H1 (cell line): ENCODE results near the gene ACACA. TPM values are rescaled to one million over a fixed set of nuclear protein-coding genes. Genes with fewer than 3 reads are reported as not detected.

Source experiments
- CHD2 ChIP-seq: IDR thresholded peaks from 2 replicates; pipeline ENCODE4 v1.6.1; 2012; ENCODE audit warnings: low read length, improper control_type of control experiment
- JUN ChIP-seq: IDR thresholded peaks from 2 replicates; pipeline ENCODE4 v1.6.1; 2011; ENCODE audit warnings: low read depth, mild to moderate bottlenecking, improper control_type of control experiment, low read length
- POU5F1 ChIP-seq: IDR thresholded peaks from 2 replicates; pipeline ENCODE4 v1.6.1; 2011; ENCODE audit warnings: low read depth, mild to moderate bottlenecking, low read length, moderate library complexity
- RAD21 ChIP-seq, 2 experiments: IDR thresholded peaks in 1 of 2; conservative IDR thresholded peaks in 1 of 2; 2 replicates each; pipeline ENCODE4 v1.6.1; 2011; ENCODE audit warnings: low read depth in 2 of 2, low read length in 2 of 2, improper control_type of control experiment in 1 of 2, inconsistent platforms in 1 of 2, mild to moderate bottlenecking in 1 of 2, moderate library complexity in 1 of 2
- polyA plus RNA-seq, 7 experiments: library from polyadenylated mRNA; depleted of rRNA in 3 of 7; stranded (reverse) in 5 of 7; unstranded in 2 of 7; fragments of >200 nt in 5 of 7; fragments of 200-250 nt in 2 of 7; gene quantifications; 1 replicate in 5 of 7; 2 replicates in 1 of 7; 4 replicates in 1 of 7; pipeline versions ENCODE4 v1.2.1 to v1.2.3, GENCODE V29; 2011 to 2013; ENCODE audit warnings: missing spikeins in 2 of 7, mixed read lengths in 2 of 7
- total RNA-seq: library from RNA; stranded (reverse); fragmentation: NEBNext Ultra II Directional; extraction: Animal tissue kit (Norgen Biotek cat#: 25700); gene quantifications from 2 replicates; pipeline ENCODE4 v1.2.1, GENCODE V29; 2021
- TF ChIP-seq, protein P1 (sequence below): fragments of 300-600 bp; sonication (generic); IDR thresholded peaks from 2 replicates; pipeline ENCODE4 v1.7.1; 2012; ENCODE audit warnings: low read length, moderate library complexity, mild to moderate bottlenecking, inconsistent platforms; ENCODE audit not compliant: insufficient replicate concordance

Gene ACACA
- total and polyA plus RNA-seq, 2 of the 8 experiments (the other 6 are each of a cell fraction or from before 2014, with no cell fraction given) = 74.0 to 160 TPM

DNA sequence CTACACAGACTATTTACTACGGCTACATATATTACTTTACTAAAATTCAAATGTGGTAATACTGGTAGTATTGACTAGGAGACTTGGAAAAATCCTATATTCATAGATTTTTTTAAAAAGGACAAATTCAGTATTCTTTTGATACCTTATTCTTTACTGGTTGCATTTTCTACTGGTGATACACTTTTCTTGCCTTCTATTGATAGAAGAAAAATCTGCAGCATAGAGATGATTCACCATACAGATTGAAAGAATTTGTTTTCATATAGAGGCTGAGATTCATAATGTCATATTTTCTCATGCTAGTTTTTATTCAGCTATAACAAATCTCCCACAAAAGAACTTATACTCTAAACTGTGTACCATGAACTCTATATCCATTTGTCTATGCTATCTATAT lies 226.3 kb downstream of the ACACA start (continued):
- no peak for TF ChIP-seq RAD21 (IDR thresholded peaks at IDR 0.05 in 1 of 2, conservative IDR thresholded peaks at IDR 0.05 in 1 of 2; ENCODE audit: low read depth in 2 of 2, low read length in 2 of 2)
- TF ChIP-seq CHD2 = no peak
- TF ChIP-seq, protein P1, sequence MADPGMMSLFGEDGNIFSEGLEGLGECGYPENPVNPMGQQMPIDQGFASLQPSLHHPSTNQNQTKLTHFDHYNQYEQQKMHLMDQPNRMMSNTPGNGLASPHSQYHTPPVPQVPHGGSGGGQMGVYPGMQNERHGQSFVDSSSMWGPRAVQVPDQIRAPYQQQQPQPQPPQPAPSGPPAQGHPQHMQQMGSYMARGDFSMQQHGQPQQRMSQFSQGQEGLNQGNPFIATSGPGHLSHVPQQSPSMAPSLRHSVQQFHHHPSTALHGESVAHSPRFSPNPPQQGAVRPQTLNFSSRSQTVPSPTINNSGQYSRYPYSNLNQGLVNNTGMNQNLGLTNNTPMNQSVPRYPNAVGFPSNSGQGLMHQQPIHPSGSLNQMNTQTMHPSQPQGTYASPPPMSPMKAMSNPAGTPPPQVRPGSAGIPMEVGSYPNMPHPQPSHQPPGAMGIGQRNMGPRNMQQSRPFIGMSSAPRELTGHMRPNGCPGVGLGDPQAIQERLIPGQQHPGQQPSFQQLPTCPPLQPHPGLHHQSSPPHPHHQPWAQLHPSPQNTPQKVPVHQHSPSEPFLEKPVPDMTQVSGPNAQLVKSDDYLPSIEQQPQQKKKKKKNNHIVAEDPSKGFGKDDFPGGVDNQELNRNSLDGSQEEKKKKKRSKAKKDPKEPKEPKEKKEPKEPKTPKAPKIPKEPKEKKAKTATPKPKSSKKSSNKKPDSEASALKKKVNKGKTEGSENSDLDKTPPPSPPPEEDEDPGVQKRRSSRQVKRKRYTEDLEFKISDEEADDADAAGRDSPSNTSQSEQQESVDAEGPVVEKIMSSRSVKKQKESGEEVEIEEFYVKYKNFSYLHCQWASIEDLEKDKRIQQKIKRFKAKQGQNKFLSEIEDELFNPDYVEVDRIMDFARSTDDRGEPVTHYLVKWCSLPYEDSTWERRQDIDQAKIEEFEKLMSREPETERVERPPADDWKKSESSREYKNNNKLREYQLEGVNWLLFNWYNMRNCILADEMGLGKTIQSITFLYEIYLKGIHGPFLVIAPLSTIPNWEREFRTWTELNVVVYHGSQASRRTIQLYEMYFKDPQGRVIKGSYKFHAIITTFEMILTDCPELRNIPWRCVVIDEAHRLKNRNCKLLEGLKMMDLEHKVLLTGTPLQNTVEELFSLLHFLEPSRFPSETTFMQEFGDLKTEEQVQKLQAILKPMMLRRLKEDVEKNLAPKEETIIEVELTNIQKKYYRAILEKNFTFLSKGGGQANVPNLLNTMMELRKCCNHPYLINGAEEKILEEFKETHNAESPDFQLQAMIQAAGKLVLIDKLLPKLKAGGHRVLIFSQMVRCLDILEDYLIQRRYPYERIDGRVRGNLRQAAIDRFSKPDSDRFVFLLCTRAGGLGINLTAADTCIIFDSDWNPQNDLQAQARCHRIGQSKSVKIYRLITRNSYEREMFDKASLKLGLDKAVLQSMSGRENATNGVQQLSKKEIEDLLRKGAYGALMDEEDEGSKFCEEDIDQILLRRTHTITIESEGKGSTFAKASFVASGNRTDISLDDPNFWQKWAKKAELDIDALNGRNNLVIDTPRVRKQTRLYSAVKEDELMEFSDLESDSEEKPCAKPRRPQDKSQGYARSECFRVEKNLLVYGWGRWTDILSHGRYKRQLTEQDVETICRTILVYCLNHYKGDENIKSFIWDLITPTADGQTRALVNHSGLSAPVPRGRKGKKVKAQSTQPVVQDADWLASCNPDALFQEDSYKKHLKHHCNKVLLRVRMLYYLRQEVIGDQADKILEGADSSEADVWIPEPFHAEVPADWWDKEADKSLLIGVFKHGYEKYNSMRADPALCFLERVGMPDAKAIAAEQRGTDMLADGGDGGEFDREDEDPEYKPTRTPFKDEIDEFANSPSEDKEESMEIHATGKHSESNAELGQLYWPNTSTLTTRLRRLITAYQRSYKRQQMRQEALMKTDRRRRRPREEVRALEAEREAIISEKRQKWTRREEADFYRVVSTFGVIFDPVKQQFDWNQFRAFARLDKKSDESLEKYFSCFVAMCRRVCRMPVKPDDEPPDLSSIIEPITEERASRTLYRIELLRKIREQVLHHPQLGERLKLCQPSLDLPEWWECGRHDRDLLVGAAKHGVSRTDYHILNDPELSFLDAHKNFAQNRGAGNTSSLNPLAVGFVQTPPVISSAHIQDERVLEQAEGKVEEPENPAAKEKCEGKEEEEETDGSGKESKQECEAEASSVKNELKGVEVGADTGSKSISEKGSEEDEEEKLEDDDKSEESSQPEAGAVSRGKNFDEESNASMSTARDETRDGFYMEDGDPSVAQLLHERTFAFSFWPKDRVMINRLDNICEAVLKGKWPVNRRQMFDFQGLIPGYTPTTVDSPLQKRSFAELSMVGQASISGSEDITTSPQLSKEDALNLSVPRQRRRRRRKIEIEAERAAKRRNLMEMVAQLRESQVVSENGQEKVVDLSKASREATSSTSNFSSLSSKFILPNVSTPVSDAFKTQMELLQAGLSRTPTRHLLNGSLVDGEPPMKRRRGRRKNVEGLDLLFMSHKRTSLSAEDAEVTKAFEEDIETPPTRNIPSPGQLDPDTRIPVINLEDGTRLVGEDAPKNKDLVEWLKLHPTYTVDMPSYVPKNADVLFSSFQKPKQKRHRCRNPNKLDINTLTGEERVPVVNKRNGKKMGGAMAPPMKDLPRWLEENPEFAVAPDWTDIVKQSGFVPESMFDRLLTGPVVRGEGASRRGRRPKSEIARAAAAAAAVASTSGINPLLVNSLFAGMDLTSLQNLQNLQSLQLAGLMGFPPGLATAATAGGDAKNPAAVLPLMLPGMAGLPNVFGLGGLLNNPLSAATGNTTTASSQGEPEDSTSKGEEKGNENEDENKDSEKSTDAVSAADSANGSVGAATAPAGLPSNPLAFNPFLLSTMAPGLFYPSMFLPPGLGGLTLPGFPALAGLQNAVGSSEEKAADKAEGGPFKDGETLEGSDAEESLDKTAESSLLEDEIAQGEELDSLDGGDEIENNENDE = no peak
- no peak for TF ChIP-seq JUN
- no peak for TF ChIP-seq POU5F1
